OCI-LY7 (cell line): ENCODE results near the gene BRIP1. TPM values are rescaled to one million over a fixed set of nuclear protein-coding genes. Genes with fewer than 3 reads are reported as not detected.

Experiments
- BruUV-seq: library from RNA; stranded (reverse); fragments of 400-500 nt; replicated peaks from 2 replicates; lab custom pipeline; 2021; lab: Mats Ljungman, UMichigan
- CTCF ChIA-PET: fragments of 300-600 bp; sonication (Branson Sonifier 250); formaldehyde crosslinking; loops from one replicate; lab custom pipeline; 2022; ENCODE audit warnings: antibody characterized with exemption; ENCODE audit not compliant: unreplicated experiment; lab: Charles Lee
- POLR2A ChIA-PET: fragments of 300-600 bp; sonication (Branson Sonifier 250); formaldehyde crosslinking; loops from one replicate; lab custom pipeline; 2022; ENCODE audit warnings: antibody characterized with exemption; lab: Charles Lee
- DNase-seq: peaks from one replicate; pipeline ENCODE4 v3.0.0-alpha.2; 2015; ENCODE audit warnings: low spot score
- H2AFZ ChIP-seq: fragments of 200-600 bp; sonication (generic), shearing (Covaris generic); 2 replicates; pipeline ENCODE4 v1.6.1; 2014; ENCODE audit warnings: mild to moderate bottlenecking, antibody characterized with exemption, low read length, moderate library complexity
- H3K27ac ChIP-seq: fragments of 200-600 bp; sonication (generic); 2 replicates; pipeline ENCODE4 v1.5.1; 2014; ENCODE audit warnings: mixed run types, low read depth, mild to moderate bottlenecking, moderate library complexity, low read length, inconsistent platforms; ENCODE audit not compliant: poor library complexity, severe bottlenecking
- H3K36me3 ChIP-seq: fragments of 200-600 bp; sonication (generic); 2 replicates; pipeline ENCODE4 v1.6.1; 2014; ENCODE audit warnings: mild to moderate bottlenecking, antibody characterized with exemption, low read length, moderate library complexity, mixed read lengths; ENCODE audit not compliant: insufficient read depth
- H3K4me1 ChIP-seq: fragments of 200-600 bp; sonication (generic); 2 replicates; pipeline ENCODE4 v1.5.1; 2014; ENCODE audit warnings: mild to moderate bottlenecking, low read length; ENCODE audit not compliant: insufficient read depth, poor library complexity, severe bottlenecking
- H3K4me2 ChIP-seq: fragments of 200-600 bp; sonication (generic); 2 replicates; pipeline ENCODE4 v1.6.1; 2014; ENCODE audit warnings: mild to moderate bottlenecking, low read length
- H3K4me3 ChIP-seq: fragments of 200-600 bp; sonication (generic); 2 replicates; pipeline ENCODE4 v1.5.1; 2014; ENCODE audit warnings: mild to moderate bottlenecking, low read depth, low read length; ENCODE audit not compliant: poor library complexity, severe bottlenecking
- H3K79me2 ChIP-seq: fragments of 200-600 bp; sonication (generic); 2 replicates; pipeline ENCODE4 v1.6.1; 2016; ENCODE audit warnings: low read depth, mild to moderate bottlenecking, low read length, moderate library complexity, mixed read lengths; ENCODE audit not compliant: insufficient read depth
- H3K9me2 ChIP-seq: fragments of 200-600 bp; sonication (generic); 2 replicates; pipeline ENCODE4 v1.6.1; 2016; ENCODE audit warnings: mild to moderate bottlenecking, low read length, mixed read lengths; ENCODE audit not compliant: insufficient read depth
- H3K9me3 ChIP-seq: fragments of 200-600 bp; sonication (generic); 2 replicates; pipeline ENCODE4 v1.6.1; 2014; ENCODE audit warnings: mild to moderate bottlenecking, mixed run types, low read length, mixed read lengths
- H4K20me1 ChIP-seq: fragments of 200-600 bp; sonication (generic); 2 replicates; pipeline ENCODE4 v1.6.1; 2014; ENCODE audit warnings: mild to moderate bottlenecking, antibody characterized with exemption, low read length, moderate library complexity, mixed read lengths; ENCODE audit not compliant: insufficient read depth
- EZH2phosphoT487 ChIP-seq: fragments of 200-600 bp; sonication (generic); IDR thresholded peaks from 2 replicates; pipeline ENCODE4 v1.6.1; 2018; ENCODE audit warnings: low read depth, borderline replicate concordance, mild to moderate bottlenecking, mixed run types, antibody characterized with exemption, low read length, moderate library complexity, mixed read lengths
- intact Hi-C: fragments of 100-400 bp; cut with micrococcal nuclease; formaldehyde crosslinking; loops from one replicate; pipeline ENCODE4 v1.10.0; 2022; ENCODE audit not compliant: unreplicated experiment
- total RNA-seq, 2 experiments: library from RNA; depleted of rRNA in 1 of 2; stranded (reverse); fragments of >200 nt in 1 of 2; shearing (Covaris generic) in 1 of 2; gene quantifications; 2 replicates each; pipeline ENCODE4 v1.2.3, GENCODE V29; 2014 to 2022
- TF ChIP-seq, protein P1 (sequence below): fragments of 200-600 bp; sonication (generic); conservative IDR thresholded peaks from 2 replicates; pipeline ENCODE4 v1.5.1; 2014; ENCODE audit warnings: mild to moderate bottlenecking, antibody characterized with exemption, low read length, moderate library complexity, mixed read lengths

The BRIP1 gene
- total RNA-seq, 2 experiments from 2014 or later = 32.5 to 33.8 TPM

DNA sequence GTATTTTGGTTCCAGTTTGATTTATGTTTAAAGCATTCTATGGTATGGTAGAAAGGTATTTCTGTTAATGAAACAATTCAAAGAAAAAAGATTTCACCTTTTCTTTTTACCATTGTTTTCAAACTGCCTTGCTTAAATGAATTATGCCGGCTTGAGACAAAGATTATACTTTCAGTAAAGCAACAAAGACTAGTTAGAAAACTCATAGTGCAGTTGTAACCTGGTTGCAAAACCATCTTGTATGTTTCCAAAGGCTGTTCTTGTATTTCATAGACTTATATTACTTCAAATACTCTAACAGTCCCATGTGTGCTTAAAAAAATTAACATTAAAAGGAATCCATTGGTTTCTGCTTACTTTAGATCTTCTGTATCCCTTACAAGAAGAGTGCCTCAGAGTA is 153.8 kb downstream of the BRIP1 start:
- CTCF ChIA-PET = no interaction called here
- intact Hi-C loops = loop anchor here (5.0 kb wide), 1 partner anchor 48 kb away; no protein-coding TSS in a partner anchor
- Histone ChIP-seq H3K4me2 (no peak overlapping the region), H3K36me3 (peaks cover 82% of the 10 kb centered on the region), H3K9me2 (no peaks in the 10 kb centered on the region), H3K4me1 (no peaks in the 10 kb centered on the region), H3K4me3 (no peak overlapping the region), H3K9me3 (no peaks in the 10 kb centered on the region), H3K27ac (no peak overlapping the region), H4K20me1 (no peaks in the 10 kb centered on the region), H3K79me2 (no peaks in the 10 kb centered on the region), H2AFZ (no peak overlapping the region)
- no peak for DNase-seq
- no TSS peak for BruUV-seq
- TF ChIP-seq EZH2phosphoT487 = no peak
- POLR2A ChIA-PET = no interaction called here

DNA sequence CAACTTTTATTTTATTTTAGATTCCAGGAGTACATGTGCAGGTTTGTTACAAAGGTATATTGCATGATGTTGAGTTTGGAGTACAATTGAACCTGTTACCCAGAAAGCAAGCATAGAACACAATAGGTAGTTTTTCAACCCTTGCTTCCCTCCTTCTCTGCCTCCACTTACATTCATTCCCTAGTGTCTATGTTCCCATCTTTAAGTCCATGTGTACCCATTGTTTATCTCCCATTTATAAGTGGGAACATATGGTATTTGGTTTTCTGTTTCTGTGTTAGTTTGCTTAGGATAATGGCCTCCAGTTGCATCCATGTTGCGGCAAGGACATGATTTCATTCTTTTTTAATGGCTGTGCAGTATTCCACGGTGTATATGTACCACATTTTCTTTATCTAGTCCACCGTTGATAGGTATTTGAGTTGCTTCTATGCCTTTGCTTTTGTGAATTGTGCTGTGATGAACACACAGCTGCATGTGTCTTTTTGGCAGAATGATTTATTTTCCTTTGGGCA is 158.3 kb downstream of the BRIP1 start:
- Histone ChIP-seq H2AFZ (no peak overlapping the region), H3K79me2 (no peaks in the 10 kb centered on the region), H3K36me3 (peaks cover 51% of the 10 kb centered on the region), H3K9me3 (peaks cover 23% of the 10 kb centered on the region), H3K27ac (no peak overlapping the region), H3K4me1 (no peaks in the 10 kb centered on the region), H3K4me2 (no peak overlapping the region), H3K9me2 (no peaks in the 10 kb centered on the region), H3K4me3 (no peak overlapping the region), H4K20me1 (no peaks in the 10 kb centered on the region)
- BruUV-seq = no TSS peak
- POLR2A ChIA-PET = interaction anchor here (0.6 kb wide), 1 partner anchor 16 kb away, joined by 3 read pairs; no protein-coding TSS in a partner anchor
- CTCF ChIA-PET = no interaction called here
- no peak for DNase-seq
- intact Hi-C loops = loop anchor here (5.0 kb wide), 1 partner anchor 52 kb away; no protein-coding TSS in a partner anchor
- TF ChIP-seq EZH2phosphoT487 = no peak

DNA sequence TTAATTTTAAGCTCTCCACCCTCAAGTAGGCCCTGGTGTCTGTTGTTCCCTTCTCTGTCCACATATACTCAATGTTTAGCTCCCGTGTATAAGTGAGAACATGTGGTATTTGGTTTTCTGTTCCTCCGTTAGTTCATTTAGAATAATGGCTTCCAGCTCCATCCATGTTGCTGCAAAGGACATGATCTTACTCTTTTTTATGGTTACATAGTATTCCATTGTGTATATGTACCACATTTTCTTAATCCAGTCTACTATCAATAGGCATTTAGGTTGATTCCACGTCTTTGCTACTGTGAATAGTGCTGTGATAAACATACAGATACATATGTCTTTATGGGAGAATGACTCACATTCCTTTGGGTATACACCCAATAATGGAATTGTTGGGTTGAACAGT is 160.9 kb downstream of the BRIP1 start:
- Histone ChIP-seq H3K9me2 (no peaks in the 10 kb centered on the region), H4K20me1 (no peaks in the 10 kb centered on the region), H3K36me3 (peaks cover 39% of the 10 kb centered on the region), H3K4me2 (no peak overlapping the region), H2AFZ (no peak overlapping the region), H3K79me2 (no peaks in the 10 kb centered on the region), H3K9me3 (peaks cover 34% of the 10 kb centered on the region), H3K4me3 (no peak overlapping the region), H3K4me1 (no peaks in the 10 kb centered on the region), H3K27ac (no peak overlapping the region)
- DNase-seq = no peak
- POLR2A ChIA-PET = interaction anchor here (1.6 kb wide), 1 partner anchor 9 kb away, joined by 5 read pairs; no protein-coding TSS in a partner anchor
- intact Hi-C loops = no loop called here
- CTCF ChIA-PET = no interaction called here
- no TSS peak for BruUV-seq
- no peak for TF ChIP-seq EZH2phosphoT487
- TF ChIP-seq, protein P1, sequence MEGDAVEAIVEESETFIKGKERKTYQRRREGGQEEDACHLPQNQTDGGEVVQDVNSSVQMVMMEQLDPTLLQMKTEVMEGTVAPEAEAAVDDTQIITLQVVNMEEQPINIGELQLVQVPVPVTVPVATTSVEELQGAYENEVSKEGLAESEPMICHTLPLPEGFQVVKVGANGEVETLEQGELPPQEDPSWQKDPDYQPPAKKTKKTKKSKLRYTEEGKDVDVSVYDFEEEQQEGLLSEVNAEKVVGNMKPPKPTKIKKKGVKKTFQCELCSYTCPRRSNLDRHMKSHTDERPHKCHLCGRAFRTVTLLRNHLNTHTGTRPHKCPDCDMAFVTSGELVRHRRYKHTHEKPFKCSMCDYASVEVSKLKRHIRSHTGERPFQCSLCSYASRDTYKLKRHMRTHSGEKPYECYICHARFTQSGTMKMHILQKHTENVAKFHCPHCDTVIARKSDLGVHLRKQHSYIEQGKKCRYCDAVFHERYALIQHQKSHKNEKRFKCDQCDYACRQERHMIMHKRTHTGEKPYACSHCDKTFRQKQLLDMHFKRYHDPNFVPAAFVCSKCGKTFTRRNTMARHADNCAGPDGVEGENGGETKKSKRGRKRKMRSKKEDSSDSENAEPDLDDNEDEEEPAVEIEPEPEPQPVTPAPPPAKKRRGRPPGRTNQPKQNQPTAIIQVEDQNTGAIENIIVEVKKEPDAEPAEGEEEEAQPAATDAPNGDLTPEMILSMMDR = no peak
